Cerebellar nuclear complex (tissue), 1 donor: ENCODE results near the gene PSG7.
"Not testable (repeated sequence)": the region's sequence is repeated elsewhere in the genome, so short reads cannot be mapped to it uniquely, and the experiment has no call there.

Source experiments
- DNase-seq, 2 experiments: peaks; one replicate each; lab custom pipeline; 2025; lab: John Stamatoyannopoulos, UW

The PSG7 gene

GRCh38 chr19:42913516-42913915 is 23.5 kb downstream of the PSG7 start:
- not testable (repeated sequence) for DNase-seq

GRCh38 chr19:42912941-42913340 is 24.1 kb downstream of the PSG7 start:
- not testable (repeated sequence) for DNase-seq

- DNase-seq = not testable (repeated sequence)
Observed at GRCh38 chr19:42911731-42912130, 25.3 kb downstream of the PSG7 start.

GRCh38 chr19:42906162-42906561 is 30.8 kb downstream of the PSG7 start:
- DNase-seq = not testable (repeated sequence)

GRCh38 chr19:42900561-42900960 is 36.4 kb downstream of the PSG7 start:
- not testable (repeated sequence) for DNase-seq

GRCh38 chr19:42899674-42900073 is 37.3 kb downstream of the PSG7 start:
- DNase-seq = not testable (repeated sequence)

GRCh38 chr19:42899110-42899509 is 37.9 kb downstream of the PSG7 start:
- DNase-seq = not testable (repeated sequence)

- not testable (repeated sequence) for DNase-seq
Observed at GRCh38 chr19:42898656-42899055, 38.4 kb downstream of the PSG7 start.

- DNase-seq = not testable (repeated sequence)
Observed at GRCh38 chr19:42897729-42898128, 39.3 kb downstream of the PSG7 start.

GRCh38 chr19:42890446-42890845 is 46.6 kb downstream of the PSG7 start:
- not testable (repeated sequence) for DNase-seq

GRCh38 chr19:42887876-42888445 is 49.0 kb downstream of the PSG7 start:
- not testable (repeated sequence) for DNase-seq

GRCh38 chr19:42882730-42883129 is 54.3 kb downstream of the PSG7 start:
- DNase-seq = not testable (repeated sequence)

- DNase-seq = not testable (repeated sequence)
Observed at GRCh38 chr19:42882010-42882409, 55.0 kb downstream of the PSG7 start.

GRCh38 chr19:42881279-42881678 is 55.7 kb downstream of the PSG7 start:
- not testable (repeated sequence) for DNase-seq

GRCh38 chr19:42880621-42881020 is 56.4 kb downstream of the PSG7 start:
- not testable (repeated sequence) for DNase-seq

GRCh38 chr19:42879613-42880012 is 57.4 kb downstream of the PSG7 start, which contains the start of gene PSG1:
TSS of gene PSG1 (minus strand) at chr19:42879713. CDS start at chr19:42879581, 132 bp downstream.
- DNase-seq = no peak

- not testable (repeated sequence) for DNase-seq
Observed at GRCh38 chr19:42876596-42876995, 60.4 kb downstream of the PSG7 start.

- DNase-seq = not testable (repeated sequence)
Observed at GRCh38 chr19:42875881-42876280, 61.1 kb downstream of the PSG7 start.

- not testable (repeated sequence) for DNase-seq
Observed at GRCh38 chr19:42874901-42875813, 61.9 kb downstream of the PSG7 start.

- not testable (repeated sequence) for DNase-seq
Observed at GRCh38 chr19:42874136-42874535, 62.9 kb downstream of the PSG7 start.
